Measurements from ENCODE around the gene PITRM1.

PITRM1 gene

DNA sequence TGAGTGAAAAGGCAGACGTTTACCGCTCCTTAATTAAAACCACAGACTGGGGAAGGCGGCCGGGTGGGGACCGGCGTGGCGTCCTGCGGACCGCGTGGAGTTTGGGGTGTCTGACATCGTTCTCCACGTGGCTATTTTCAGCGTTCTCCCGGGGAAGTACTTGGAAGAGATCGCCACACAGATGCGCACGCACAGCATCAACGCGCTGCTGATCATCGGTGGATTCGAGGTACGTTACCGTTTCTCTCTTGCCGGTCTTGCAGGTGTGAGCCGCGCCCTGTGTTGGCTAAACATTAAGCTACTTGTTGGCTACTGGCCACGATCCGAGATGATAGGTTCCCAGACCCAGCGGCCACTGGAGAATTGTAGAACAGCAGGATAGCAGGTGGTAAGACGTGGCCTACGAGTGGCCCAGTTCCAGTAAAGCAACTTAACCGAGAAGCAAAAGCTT, 53.9 kb downstream of the PITRM1 start:
- TF ChIP-seq CEBPB (IDR thresholded peaks at IDR 0.05) (no peak), CREB1 (IDR thresholded peaks at IDR 0.05; ENCODE audit: low read depth) (no peak), MAX (IDR thresholded peaks at IDR 0.05) (no peak), REST (IDR thresholded peaks at IDR 0.05; ENCODE audit: low read depth) (no peak), FOXM1 (IDR thresholded peaks at IDR 0.05; ENCODE audit: borderline replicate concordance, low read depth) (no peak), EP300 (IDR thresholded peaks at IDR 0.05; ENCODE audit: borderline replicate concordance) (no peak), YY1 (IDR thresholded peaks at IDR 0.05; ENCODE audit: low read depth) (no peak), EGR1 (IDR thresholded peaks at IDR 0.05) (no peak), TEAD4 (IDR thresholded peaks at IDR 0.05) (no peak), NFIC (IDR thresholded peaks at IDR 0.05) (no peak), TAF1 (IDR thresholded peaks at IDR 0.05; ENCODE audit: low read depth) (no peak), RAD21 (IDR thresholded peaks at IDR 0.05; ENCODE audit: low read depth) (no peak), ZBTB7A (IDR thresholded peaks at IDR 0.05; ENCODE audit: low read depth) (no peak)
- TF ChIP-seq, protein P1, sequence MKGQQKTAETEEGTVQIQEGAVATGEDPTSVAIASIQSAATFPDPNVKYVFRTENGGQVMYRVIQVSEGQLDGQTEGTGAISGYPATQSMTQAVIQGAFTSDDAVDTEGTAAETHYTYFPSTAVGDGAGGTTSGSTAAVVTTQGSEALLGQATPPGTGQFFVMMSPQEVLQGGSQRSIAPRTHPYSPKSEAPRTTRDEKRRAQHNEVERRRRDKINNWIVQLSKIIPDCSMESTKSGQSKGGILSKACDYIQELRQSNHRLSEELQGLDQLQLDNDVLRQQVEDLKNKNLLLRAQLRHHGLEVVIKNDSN (IDR thresholded peaks at IDR 0.05), result no peak

GRCh38 chr10:3117486-3117885, 55.1 kb downstream of the PITRM1 start:
- no peak for TF ChIP-seq CREB1 (IDR thresholded peaks at IDR 0.05; ENCODE audit: low read depth)
- no peak for TF ChIP-seq MAX (IDR thresholded peaks at IDR 0.05)
- TF ChIP-seq RAD21 (IDR thresholded peaks at IDR 0.05; ENCODE audit: low read depth), result no peak
- no peak for TF ChIP-seq CEBPB (IDR thresholded peaks at IDR 0.05)
- TF ChIP-seq EGR1 (IDR thresholded peaks at IDR 0.05), result no peak
- TF ChIP-seq EP300 (IDR thresholded peaks at IDR 0.05; ENCODE audit: borderline replicate concordance), result no peak
- no peak for TF ChIP-seq FOXM1 (IDR thresholded peaks at IDR 0.05; ENCODE audit: borderline replicate concordance, low read depth)
- TF ChIP-seq REST (IDR thresholded peaks at IDR 0.05; ENCODE audit: low read depth), result no peak
- no peak for TF ChIP-seq TAF1 (IDR thresholded peaks at IDR 0.05; ENCODE audit: low read depth)

GRCh38 chr10:3116508-3117100, 56.0 kb downstream of the PITRM1 start:
- no peak for TF ChIP-seq CEBPB (IDR thresholded peaks at IDR 0.05)
- TF ChIP-seq EGR1 (IDR thresholded peaks at IDR 0.05), result no peak

DNA sequence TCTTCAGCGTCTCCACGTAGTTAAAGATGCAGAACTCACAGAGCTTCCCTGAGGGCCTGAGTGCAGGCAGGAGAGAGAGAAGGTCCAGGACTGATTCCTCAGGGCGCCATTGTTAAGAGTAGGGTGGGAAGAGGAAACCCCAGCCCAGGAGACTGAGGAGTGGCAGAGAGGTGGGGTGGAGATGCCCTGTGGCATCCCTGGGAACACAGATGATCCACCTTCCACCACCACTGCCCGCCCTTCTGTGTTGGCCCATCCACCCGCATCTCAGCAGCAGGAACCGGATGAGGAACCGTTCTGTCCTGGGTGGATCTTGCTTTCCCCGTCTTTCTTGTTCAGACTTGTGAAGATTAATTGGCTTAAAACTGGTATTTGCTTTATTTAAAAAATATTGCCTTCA, 56.9 kb downstream of the PITRM1 start:
- TF ChIP-seq CEBPB (IDR thresholded peaks at IDR 0.05) (no peak), TCF12 (IDR thresholded peaks at IDR 0.05; ENCODE audit: low read depth) (no peak), EGR1 (IDR thresholded peaks at IDR 0.05) (no peak), EP300 (IDR thresholded peaks at IDR 0.05; ENCODE audit: borderline replicate concordance) (no peak), FOXM1 (IDR thresholded peaks at IDR 0.05; ENCODE audit: borderline replicate concordance, low read depth) (no peak)

DNA sequence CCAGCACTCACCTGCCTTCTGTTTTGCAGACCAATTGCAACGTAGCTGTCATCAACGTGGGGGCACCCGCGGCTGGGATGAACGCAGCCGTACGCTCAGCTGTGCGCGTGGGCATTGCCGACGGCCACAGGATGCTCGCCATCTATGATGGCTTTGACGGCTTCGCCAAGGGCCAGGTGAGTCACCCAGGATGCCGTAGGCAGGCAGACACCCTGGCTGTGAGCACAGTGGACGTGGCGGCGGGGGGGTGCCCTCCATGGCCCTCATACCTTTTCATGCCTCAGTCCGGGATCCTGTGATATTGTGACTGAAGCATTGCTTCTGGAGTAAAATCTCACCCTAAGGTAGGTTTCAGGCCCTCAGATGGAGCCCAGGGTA, 59.2 kb downstream of the PITRM1 start:
- TF ChIP-seq YY1 (IDR thresholded peaks at IDR 0.05; ENCODE audit: low read depth) (no peak), FOXM1 (IDR thresholded peaks at IDR 0.05; ENCODE audit: borderline replicate concordance, low read depth) (no peak), EGR1 (IDR thresholded peaks at IDR 0.05) (no peak), CEBPB (IDR thresholded peaks at IDR 0.05) (no peak), RAD21 (IDR thresholded peaks at IDR 0.05; ENCODE audit: low read depth) (no peak), EP300 (IDR thresholded peaks at IDR 0.05; ENCODE audit: borderline replicate concordance) (no peak), NFIC (IDR thresholded peaks at IDR 0.05) (no peak), TEAD4 (IDR thresholded peaks at IDR 0.05) (no peak), MAX (IDR thresholded peaks at IDR 0.05) (no peak), TAF1 (IDR thresholded peaks at IDR 0.05; ENCODE audit: low read depth) (no peak), ZBTB7A (IDR thresholded peaks at IDR 0.05; ENCODE audit: low read depth) (no peak), CREB1 (IDR thresholded peaks at IDR 0.05; ENCODE audit: low read depth) (no peak), TCF12 (IDR thresholded peaks at IDR 0.05; ENCODE audit: low read depth) (no peak), REST (IDR thresholded peaks at IDR 0.05; ENCODE audit: low read depth) (no peak)
- TF ChIP-seq, protein P1 (IDR thresholded peaks at IDR 0.05), result no peak

Measured in Ishikawa (cell line).